Activated CD8-positive, alpha-beta T cell treated with anti-CD3 and anti-CD28 coated beads for 36 hours (primary cell): ENCODE data around the gene POLRMT. TPM values are rescaled to one million over a fixed set of nuclear protein-coding genes. Genes with fewer than 3 reads are reported as not detected.
A peak's percentile ranks its signal among the peaks of the same experiment; 100 is the strongest.

ENCODE experiments used
- ATAC-seq: fragments of 200-7000 bp; cut with Tn5 transposase; one replicate; pipeline ENCODE4 v1.10.0; 2021; ENCODE audit warnings: mild to moderate bottlenecking, moderate library complexity
- CTCF ChIA-PET: fragments of 350-600 bp; sonication (Branson Sonifier 250); formaldehyde crosslinking; loops from one replicate; lab custom pipeline; 2021; ENCODE audit warnings: antibody characterized with exemption; lab: Charles Lee
- POLR2A ChIA-PET: fragments of 350-600 bp; sonication (Branson Sonifier 250); formaldehyde crosslinking; loops from one replicate; lab custom pipeline; 2021; ENCODE audit warnings: antibody characterized with exemption; lab: Charles Lee
- DNase-seq: peaks from one replicate; pipeline ENCODE4 v3.0.0-alpha.2; 2020
- H3K27ac Mint-ChIP-seq: one replicate; pipeline ENCODE4 v1.8.0; 2021; ENCODE audit warnings: mild to moderate bottlenecking, mixed read lengths
- H3K27me3 Mint-ChIP-seq: one replicate; pipeline ENCODE4 v1.8.0; 2021; ENCODE audit warnings: mixed read lengths
- H3K36me3 Mint-ChIP-seq: one replicate; pipeline ENCODE4 v1.8.0; 2021; ENCODE audit warnings: low read depth, mixed read lengths
- H3K4me1 Mint-ChIP-seq: one replicate; pipeline ENCODE4 v1.8.0; 2021; ENCODE audit warnings: low read depth, mixed read lengths
- H3K4me3 Mint-ChIP-seq: one replicate; pipeline ENCODE4 v1.8.0; 2021; ENCODE audit warnings: mild to moderate bottlenecking, moderate library complexity, mixed read lengths
- H3K9me3 Mint-ChIP-seq: one replicate; pipeline ENCODE4 v1.8.0; 2021; ENCODE audit warnings: mixed read lengths
- CTCF ChIP-seq: fragments of 200-600 bp; IDR thresholded peaks from one replicate; pipeline ENCODE4 v1.8.0; 2022; ENCODE audit warnings: antibody characterized with exemption, mild to moderate bottlenecking
- intact Hi-C: fragments of 100-400 bp; cut with micrococcal nuclease; formaldehyde crosslinking; loops from one replicate; pipeline ENCODE4 v1.10.0; 2022
- total RNA-seq, 2 experiments: library from RNA; stranded (reverse); gene quantifications; one replicate each; pipeline ENCODE4 v1.2.3, GENCODE V29; 2021

POLRMT gene
- total RNA-seq, 2 experiments from 2014 or later, result 66.6 to 67.9 TPM

GRCh38 chr19:679418-680286 is 46.3 kb upstream of the POLRMT start:
- Mint-ChIP-seq H3K27ac (peak overlapping the region; percentile 80), H3K4me1 (peaks cover 5% of the 10 kb centered on the region), H3K27me3 (peaks cover 11% of the 10 kb centered on the region), H3K9me3 (no peaks in the 10 kb centered on the region), H3K36me3 (no peaks in the 10 kb centered on the region), H3K4me3 (peak overlapping the region; percentile 79)
- intact Hi-C loops, result no loop called here
- TF ChIP-seq CTCF, result peak; percentile 33
- CTCF ChIA-PET, result interaction anchor here (1.0 to 1.3 kb wide), 4 partner anchors 9 to 55 kb away, joined by 3 to 8 read pairs (median 4); no protein-coding TSS in a partner anchor
- no peak for ATAC-seq
- POLR2A ChIA-PET, result interaction anchor here (0.6 to 1.4 kb wide), 7 partner anchors 8 to 403 kb away, joined by 3 to 4 read pairs (median 4); partner anchors contain the start of gene RNF126
- peak; percentile 48 for DNase-seq

- POLR2A ChIA-PET, result interaction anchor here (1.0 to 1.4 kb wide), 4 partner anchors 9 to 128 kb away, joined by 3 to 4 read pairs (median 4); partner anchors contain the start of gene RNF126
- no peak for DNase-seq
- Mint-ChIP-seq H3K9me3 (no peaks in the 10 kb centered on the region), H3K4me1 (peaks cover 5% of the 10 kb centered on the region), H3K4me3 (peak overlapping the region; percentile 79), H3K36me3 (no peaks in the 10 kb centered on the region), H3K27ac (peak overlapping the region; percentile 49), H3K27me3 (peaks cover 13% of the 10 kb centered on the region)
- CTCF ChIA-PET, result interaction anchor here (1.0 to 1.2 kb wide), 3 partner anchors 18 to 55 kb away, joined by 3 to 4 read pairs (median 4); no protein-coding TSS in a partner anchor
- no peak for ATAC-seq
- intact Hi-C loops, result no loop called here
- TF ChIP-seq CTCF, result no peak
Observed at GRCh38 chr19:678791-679388, 45.6 kb upstream of the POLRMT start.

- POLR2A ChIA-PET, result no interaction called here
- Mint-ChIP-seq H3K27me3 (peaks cover 17% of the 10 kb centered on the region), H3K36me3 (no peaks in the 10 kb centered on the region), H3K4me1 (peaks cover 5% of the 10 kb centered on the region), H3K27ac (no peak overlapping the region), H3K4me3 (peak overlapping the region; percentile 24), H3K9me3 (no peaks in the 10 kb centered on the region)
- CTCF ChIA-PET, result interaction anchor here (1.1 to 1.2 kb wide), 2 partner anchors 30 to 172 kb away, joined by 3 read pairs; no protein-coding TSS in a partner anchor
- ATAC-seq (no peak), DNase-seq (no peak)
- intact Hi-C loops, result no loop called here
- TF ChIP-seq CTCF, result no peak
Observed at GRCh38 chr19:677601-678436, 44.5 kb upstream of the POLRMT start.

- Mint-ChIP-seq H3K4me3 (no peak overlapping the region), H3K36me3 (no peaks in the 10 kb centered on the region), H3K27me3 (peaks cover 17% of the 10 kb centered on the region), H3K4me1 (peaks cover 5% of the 10 kb centered on the region), H3K27ac (no peak overlapping the region), H3K9me3 (no peaks in the 10 kb centered on the region)
- intact Hi-C loops, result no loop called here
- no peak for TF ChIP-seq CTCF
- CTCF ChIA-PET, result interaction anchor here (1.2 kb wide), 1 partner anchor 171 kb away, joined by 3 read pairs; no protein-coding TSS in a partner anchor
- no peak for ATAC-seq
- POLR2A ChIA-PET, result no interaction called here
- DNase-seq, result no peak
Observed at GRCh38 chr19:677201-677600, 43.9 kb upstream of the POLRMT start.
